HCEC 1CT (cell line): Measurements from ENCODE around the gene DNM1.
"Not testable (repeated sequence)": the region's sequence is repeated elsewhere in the genome, so short reads cannot be mapped to it uniquely, and the experiment has no call there.

Source experiments
- DNase-seq: peaks from one replicate; pipeline ENCODE4 v3.0.0-alpha.2; 2017

Gene DNM1

GRCh38 chr9:128253140-128253990 is 50.2 kb downstream of the DNM1 start:
- DNase-seq, result no peak

GRCh38 chr9:128253991-128254346 is 50.8 kb downstream of the DNM1 start:
- no peak for DNase-seq

GRCh38 chr9:128254362-128254761 is 51.2 kb downstream of the DNM1 start:
- no peak for DNase-seq

- DNase-seq, result peak; percentile 19
These were observed 51.9 kb downstream of the DNM1 start for GRCh38 chr9:128254855-128255759.

GRCh38 chr9:128257086-128257825 is 54.1 kb downstream of the DNM1 start:
- DNase-seq, result no peak

GRCh38 chr9:128257907-128258306 is 54.7 kb downstream of the DNM1 start:
- no peak for DNase-seq

GRCh38 chr9:128258326-128258725 is 55.1 kb downstream of the DNM1 start:
- no peak for DNase-seq

- DNase-seq, result no peak
These were observed 56.0 kb downstream of the DNM1 start for GRCh38 chr9:128259156-128259555.

- no peak for DNase-seq
These were observed 57.2 kb downstream of the DNM1 start for GRCh38 chr9:128260340-128260739.

GRCh38 chr9:128262687-128263086 is 59.5 kb downstream of the DNM1 start:
- no peak for DNase-seq

- DNase-seq, result no peak
These were observed 62.2 kb downstream of the DNM1 start for GRCh38 chr9:128265348-128265847.

- no peak for DNase-seq
These were observed 63.9 kb downstream of the DNM1 start for GRCh38 chr9:128266868-128267590.

GRCh38 chr9:128271112-128271511 is 67.9 kb downstream of the DNM1 start:
- DNase-seq, result no peak

- DNase-seq, result no peak
These were observed 68.3 kb downstream of the DNM1 start for GRCh38 chr9:128271512-128271911.

GRCh38 chr9:128274245-128274644 is 71.1 kb downstream of the DNM1 start:
- DNase-seq, result no peak

- DNase-seq, result peak; percentile 34
These were observed 72.2 kb downstream of the DNM1 start, which contains the start of gene GOLGA2 for GRCh38 chr9:128275198-128276007. Gene GOLGA2, minus strand, starts transcription at chr9:128276007. Its CDS starts 31 bp downstream, at chr9:128275976.

- peak; percentile 99 for DNase-seq
These were observed 72.9 kb downstream of the DNM1 start, which contains the start of gene SWI5 for GRCh38 chr9:128276008-128276573. Gene SWI5, plus strand, starts transcription at chr9:128276276.

GRCh38 chr9:128276574-128277270 is 73.5 kb downstream of the DNM1 start:
- no peak for DNase-seq

GRCh38 chr9:128279088-128280073 is 76.2 kb downstream of the DNM1 start:
- not testable (repeated sequence) for DNase-seq
